Measurements from ENCODE around the gene ATOH8.

DNA sequence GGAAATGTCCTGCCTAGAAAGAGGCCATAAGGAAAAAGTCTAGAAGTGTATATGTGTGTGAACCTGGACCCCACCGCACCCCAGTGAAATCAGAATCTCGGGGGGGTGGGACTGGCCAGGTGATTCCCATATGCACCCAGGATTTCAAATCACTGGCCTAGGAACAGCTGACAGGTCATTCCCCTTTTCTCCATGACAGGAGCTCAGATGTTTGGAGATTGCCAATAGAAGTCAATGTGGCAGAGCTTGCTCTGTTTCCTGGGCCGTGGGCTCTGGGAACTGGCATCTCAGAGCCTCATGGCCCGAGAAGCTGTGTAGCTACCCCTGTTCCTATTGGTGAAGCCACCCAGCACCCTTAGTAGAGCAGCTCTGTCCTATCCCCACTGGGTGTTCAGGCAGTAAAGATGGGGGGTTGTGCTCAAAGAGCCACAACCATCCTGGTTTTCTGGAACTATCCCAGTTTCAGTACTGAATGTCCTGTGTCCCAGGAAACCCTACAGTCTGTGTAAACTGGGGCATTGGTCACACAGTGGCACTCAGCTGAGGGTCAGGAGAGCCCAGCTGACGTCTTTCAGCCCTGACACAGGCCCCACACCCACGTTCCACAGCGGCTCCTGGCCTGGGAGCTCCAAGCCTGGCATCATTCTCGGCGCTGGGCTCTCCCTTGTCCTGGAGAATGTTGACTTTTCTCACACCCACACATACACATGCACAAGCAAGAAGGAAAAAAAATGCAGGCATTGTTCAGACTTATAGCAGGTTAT lies 40.8 kb upstream of the ATOH8 start:
- TF ChIP-seq EZH2 (IDR thresholded peaks at IDR 0.05; ENCODE audit: insufficient read depth, poor library complexity, severe bottlenecking) (no peak), EZH2phosphoT487 (IDR thresholded peaks at IDR 0.05; ENCODE audit: insufficient read depth, low read depth) (no peak)

Measured in GM23248 (cell line).